GM20000 (cell line): ENCODE results near the gene APMAP.

Experiments used
- DNase-seq: peaks from one replicate; pipeline ENCODE4 v3.0.0; 2012; ENCODE audit warnings: low spot score
- TF ChIP-seq, protein P1 (sequence below): IDR thresholded peaks from 2 replicates; pipeline ENCODE4 v1.5.1; 2012; ENCODE audit warnings: mild to moderate bottlenecking, control low read depth; ENCODE audit errors: extremely low read depth, missing control alignments

APMAP gene

DNA sequence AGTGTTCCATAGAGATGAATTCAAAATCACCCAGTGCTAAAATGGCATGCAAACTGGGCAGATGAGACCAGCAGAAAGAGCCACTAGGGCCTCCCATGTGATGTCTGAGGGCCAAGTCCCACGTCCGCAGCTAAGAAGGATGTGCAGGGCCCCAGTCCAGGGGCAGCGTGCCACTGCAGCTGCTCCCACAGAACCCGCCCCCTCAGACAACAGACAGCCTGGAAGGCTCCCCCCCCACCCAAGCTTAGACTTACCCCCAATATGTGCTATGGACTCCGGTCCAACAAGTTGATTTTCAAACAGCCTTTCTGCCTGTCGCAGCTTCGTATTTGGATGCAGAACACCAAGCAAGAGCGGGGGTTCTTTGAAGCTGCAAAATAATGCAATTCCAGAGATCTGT, 14.0 kb downstream of the APMAP start:
- no peak for DNase-seq
- TF ChIP-seq, protein P1, sequence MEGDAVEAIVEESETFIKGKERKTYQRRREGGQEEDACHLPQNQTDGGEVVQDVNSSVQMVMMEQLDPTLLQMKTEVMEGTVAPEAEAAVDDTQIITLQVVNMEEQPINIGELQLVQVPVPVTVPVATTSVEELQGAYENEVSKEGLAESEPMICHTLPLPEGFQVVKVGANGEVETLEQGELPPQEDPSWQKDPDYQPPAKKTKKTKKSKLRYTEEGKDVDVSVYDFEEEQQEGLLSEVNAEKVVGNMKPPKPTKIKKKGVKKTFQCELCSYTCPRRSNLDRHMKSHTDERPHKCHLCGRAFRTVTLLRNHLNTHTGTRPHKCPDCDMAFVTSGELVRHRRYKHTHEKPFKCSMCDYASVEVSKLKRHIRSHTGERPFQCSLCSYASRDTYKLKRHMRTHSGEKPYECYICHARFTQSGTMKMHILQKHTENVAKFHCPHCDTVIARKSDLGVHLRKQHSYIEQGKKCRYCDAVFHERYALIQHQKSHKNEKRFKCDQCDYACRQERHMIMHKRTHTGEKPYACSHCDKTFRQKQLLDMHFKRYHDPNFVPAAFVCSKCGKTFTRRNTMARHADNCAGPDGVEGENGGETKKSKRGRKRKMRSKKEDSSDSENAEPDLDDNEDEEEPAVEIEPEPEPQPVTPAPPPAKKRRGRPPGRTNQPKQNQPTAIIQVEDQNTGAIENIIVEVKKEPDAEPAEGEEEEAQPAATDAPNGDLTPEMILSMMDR: no peak

DNA sequence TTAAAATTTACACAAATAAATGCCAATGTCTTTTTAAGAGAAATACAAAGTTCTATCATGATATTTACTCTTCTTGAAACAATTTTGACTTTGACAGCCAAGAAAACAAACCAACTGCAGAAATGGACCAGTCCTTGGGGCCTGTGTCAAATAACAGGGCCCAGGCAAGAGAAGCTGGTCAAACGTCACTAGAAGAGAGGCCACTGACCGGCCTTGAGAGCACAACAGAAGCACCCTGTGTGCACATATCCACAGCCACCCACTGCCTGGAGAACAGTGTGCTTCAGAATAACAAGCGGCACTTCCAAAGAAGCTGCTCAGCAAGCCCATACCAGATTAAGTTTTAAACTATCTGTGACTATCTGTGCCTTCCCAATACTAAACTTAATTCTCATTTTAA, 14.8 kb downstream of the APMAP start:
- DNase-seq: no peak

DNA sequence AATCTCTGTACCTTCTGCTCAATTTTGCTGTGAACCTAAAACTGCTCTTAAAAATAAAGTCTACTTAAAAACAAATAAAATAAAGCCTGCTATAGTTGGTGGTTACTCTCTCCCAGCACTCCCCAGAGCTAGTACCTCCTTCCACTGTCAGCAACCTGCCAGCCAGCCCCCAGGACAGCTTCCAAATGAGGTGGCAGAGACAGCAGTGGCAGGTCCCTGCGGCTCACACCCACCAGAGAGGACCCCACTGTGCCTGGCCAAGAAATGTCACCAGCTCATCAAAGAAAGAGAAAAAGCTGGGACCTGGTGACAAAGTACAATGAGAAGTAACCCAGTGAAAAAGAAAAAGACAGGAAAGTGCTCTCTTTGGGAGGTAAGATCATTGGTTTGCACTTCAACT, 15.2 kb downstream of the APMAP start:
- no peak for DNase-seq
- TF ChIP-seq, protein P1: no peak

More for the DNA sequence above, 14.8 kb downstream of the APMAP start:
- TF ChIP-seq, protein P1: no peak

DNA sequence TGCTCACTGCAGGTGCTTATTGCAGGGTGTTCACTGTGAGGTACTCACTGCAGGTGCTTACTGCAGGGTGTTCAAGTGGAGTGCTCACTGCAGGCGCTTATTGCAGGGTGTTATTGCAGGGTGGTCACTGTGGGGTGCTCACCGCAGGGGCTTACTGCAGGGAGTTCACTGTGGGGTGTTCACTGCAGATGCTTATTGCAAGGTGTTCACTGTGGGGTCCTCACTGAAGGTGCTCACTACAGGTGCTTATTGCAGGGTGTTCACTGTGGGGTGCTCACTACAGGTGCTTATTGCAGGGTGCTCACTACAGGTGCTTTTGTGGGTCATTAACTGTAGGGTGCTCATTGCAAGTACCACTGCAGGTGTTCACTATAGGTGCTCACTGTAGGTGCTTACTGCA, 20.2 kb downstream of the APMAP start:
- TF ChIP-seq, protein P1: no peak
- DNase-seq: no peak

DNA sequence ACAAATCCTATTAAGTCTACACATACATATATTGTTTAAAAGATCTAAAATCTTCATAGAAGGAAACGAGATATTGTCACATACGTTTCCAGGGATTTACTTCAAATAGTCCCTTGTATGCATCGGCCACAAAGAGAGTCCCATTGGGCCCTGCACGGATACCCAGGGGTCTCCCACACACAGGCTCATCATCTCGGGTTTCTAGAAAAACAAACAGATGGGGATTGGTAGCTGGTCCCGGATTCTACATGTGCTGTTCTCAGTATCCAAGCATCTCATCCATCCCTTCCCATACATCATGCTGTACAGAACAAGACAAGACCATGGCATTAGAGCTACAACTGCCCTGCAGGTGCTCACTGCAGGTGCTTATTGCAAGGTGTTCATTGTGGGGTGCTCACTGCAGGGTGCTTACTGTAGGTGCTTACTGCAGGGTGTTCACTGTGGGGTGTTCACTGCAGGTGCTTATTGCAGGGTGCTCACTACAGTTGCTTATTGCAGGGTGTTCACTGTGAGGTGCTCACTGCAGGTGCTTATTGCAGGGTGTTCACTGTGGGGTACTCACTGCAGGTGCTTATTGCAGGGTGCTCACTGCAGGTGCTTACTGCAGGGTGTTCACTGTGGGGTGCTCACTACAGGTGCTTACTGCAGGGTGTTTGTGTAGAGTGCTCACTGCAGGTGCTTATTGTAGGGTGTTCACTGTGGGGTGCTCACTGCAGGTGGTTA, 21.0 kb downstream of the APMAP start:
- DNase-seq: no peak
- TF ChIP-seq, protein P1: no peak

DNA sequence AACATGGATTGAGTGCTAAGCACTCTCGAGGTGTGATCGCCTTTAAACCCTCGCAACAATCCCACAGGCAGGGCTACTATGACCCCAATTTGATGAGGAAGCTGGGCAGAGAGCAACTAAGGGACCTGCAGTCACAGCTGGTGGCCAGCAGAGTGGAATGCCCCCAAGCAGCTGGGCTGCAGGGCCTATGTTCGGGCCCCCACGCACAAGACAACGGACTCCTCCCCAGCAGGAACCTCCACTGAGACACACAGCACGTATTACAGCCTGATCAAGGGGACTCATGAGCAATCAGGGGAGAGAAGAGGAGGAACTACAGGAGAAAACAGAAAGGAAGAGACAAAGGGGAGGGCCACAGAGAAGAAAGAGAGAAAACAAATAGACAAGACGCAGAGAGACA, 21.8 kb downstream of the APMAP start:
- DNase-seq: no peak
- TF ChIP-seq, protein P1: no peak

DNA sequence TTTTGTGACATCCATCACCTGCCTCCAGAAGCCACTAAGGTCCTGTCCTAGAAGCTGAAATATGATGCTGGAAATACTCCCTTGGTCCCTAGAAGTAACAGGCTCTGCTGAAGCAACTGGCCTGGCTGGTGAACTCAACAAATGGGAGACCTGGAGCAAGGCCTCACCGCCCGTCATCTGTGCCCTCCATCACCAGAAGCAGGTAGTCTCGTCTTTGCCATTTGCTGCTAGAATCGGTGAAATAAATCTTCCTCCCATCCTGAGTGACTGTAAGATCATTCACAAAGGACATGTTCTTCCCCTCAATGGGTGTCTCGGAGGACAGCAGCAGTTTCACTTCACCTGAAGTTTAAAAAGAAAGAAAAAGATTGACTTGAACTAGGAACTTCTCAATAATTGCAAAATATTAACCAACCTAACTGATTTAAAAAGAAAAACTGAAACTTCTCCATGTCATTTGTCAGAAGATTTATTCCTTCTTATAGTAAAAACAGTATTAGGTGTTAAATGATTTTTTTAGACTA, 22.5 kb downstream of the APMAP start:
- TF ChIP-seq, protein P1: no peak
- DNase-seq: no peak
